Tibial nerve (tissue), 4 donors: ENCODE results near the gene TSPAN16.

ENCODE experiments used
- CTCF ChIP-seq, 5 experiments: fragments of 200-600 bp in 3 of 5; fragments of 450-650 bp in 2 of 5; sonication (generic) in 3 of 5; IDR thresholded peaks; one replicate each; pipeline ENCODE4 v1.5.1; 2016 to 2019; ENCODE audit warnings: antibody characterized with exemption in 5 of 5, mild to moderate bottlenecking in 3 of 5, moderate library complexity in 2 of 5
- EP300 ChIP-seq, 2 donors: sonication (generic); formaldehyde crosslinking; IDR thresholded peaks; one replicate each; pipeline ENCODE4 v1.6.1; 2017; ENCODE audit warnings: antibody characterized with exemption in 2 of 2, mild to moderate bottlenecking in 1 of 2
- POLR2A ChIP-seq, 2 donors: fragments of 450-650 bp; IDR thresholded peaks; one replicate each; pipeline ENCODE4 v1.6.1; 2017; ENCODE audit warnings: antibody characterized with exemption in 2 of 2, mild to moderate bottlenecking in 2 of 2, moderate library complexity in 2 of 2

GRCh38 chr19:11323601-11324078 lies 27.7 kb downstream of the TSPAN16 start:
- no peak for TF ChIP-seq CTCF (IDR thresholded peaks at IDR 0.05)
- no peak for TF ChIP-seq POLR2A (IDR thresholded peaks at IDR 0.05)
- TF ChIP-seq EP300 (IDR thresholded peaks at IDR 0.05): no peak
